MCF 10A (cell line): ENCODE results near the gene VSTM2B. TPM values are rescaled to one million over a fixed set of nuclear protein-coding genes. Genes with fewer than 3 reads are reported as not detected.

Experiments
- Bru-seq: library from RNA; stranded (reverse); fragments of 400-500 nt; gene quantifications from one replicate; lab custom pipeline; 2021; lab: Mats Ljungman, UMichigan
- BruChase-seq, 2 experiments: library from RNA; stranded (reverse); fragments of 400-500 nt; gene quantifications; one replicate each; lab custom pipeline; 2021; lab: Mats Ljungman, UMichigan
- BruUV-seq: library from RNA; stranded (reverse); fragments of 400-500 nt; replicated peaks from 2 replicates; lab custom pipeline; 2021; lab: Mats Ljungman, UMichigan
- CTCF ChIA-PET: fragments of 300-600 bp; sonication (Branson Sonifier 250); formaldehyde crosslinking; extraction: SDS; loops from one replicate; lab custom pipeline; 2021; ENCODE audit warnings: antibody characterized with exemption, inconsistent platforms; lab: Yijun Ruan, JAX
- POLR2A ChIA-PET: fragments of 300-600, 350-650 bp; sonication (Branson Sonifier 250); formaldehyde crosslinking; extraction: SDS; loops from one replicate; lab custom pipeline; 2020; ENCODE audit warnings: antibody characterized with exemption, inconsistent platforms; lab: Yijun Ruan, JAX
- DNase-seq: peaks from one replicate; pipeline ENCODE4 v3.0.0-alpha.2; 2018; ENCODE audit not compliant: unreplicated experiment
- H3K27ac Mint-ChIP-seq: one replicate; pipeline ENCODE4 v1.8.0; 2022; ENCODE audit warnings: mild to moderate bottlenecking, low read depth, mixed read lengths; ENCODE audit not compliant: unreplicated experiment
- H3K27me3 Mint-ChIP-seq: one replicate; pipeline ENCODE4 v1.8.0; 2022; ENCODE audit warnings: mixed read lengths; ENCODE audit not compliant: insufficient read depth, unreplicated experiment
- H3K36me3 Mint-ChIP-seq: one replicate; pipeline ENCODE4 v1.8.0; 2022; ENCODE audit warnings: mild to moderate bottlenecking, moderate library complexity, mixed read lengths; ENCODE audit not compliant: insufficient read depth, unreplicated experiment
- H3K4me1 Mint-ChIP-seq: one replicate; pipeline ENCODE4 v1.8.0; 2022; ENCODE audit warnings: mixed read lengths; ENCODE audit not compliant: insufficient read depth, unreplicated experiment
- H3K4me3 Mint-ChIP-seq: one replicate; pipeline ENCODE4 v1.8.0; 2022; ENCODE audit warnings: mild to moderate bottlenecking, moderate library complexity, mixed read lengths; ENCODE audit not compliant: unreplicated experiment
- H3K9me3 Mint-ChIP-seq: one replicate; pipeline ENCODE4 v1.8.0; 2022; ENCODE audit warnings: mixed read lengths; ENCODE audit not compliant: unreplicated experiment
- CTCF ChIP-seq: fragments of 200-600 bp; IDR thresholded peaks from one replicate; pipeline ENCODE4 v1.8.0; 2022; ENCODE audit warnings: antibody characterized with exemption, mild to moderate bottlenecking; ENCODE audit not compliant: unreplicated experiment
- intact Hi-C: fragments of 100-400 bp; cut with micrococcal nuclease; formaldehyde crosslinking; loops from 2 replicates; pipeline ENCODE4 v1.14.1; 2022
- long read RNA-seq: library from polyadenylated mRNA; stranded (forward); transcript quantifications from one replicate; pipeline ENCODE4 v2.0.0, GENCODE V29; 2022
- total RNA-seq: library from RNA; stranded (reverse); gene quantifications from 2 replicates; pipeline ENCODE4 v1.2.3, GENCODE V29; 2022

Gene VSTM2B
- total RNA-seq (not detected in 2 replicates), Bru-seq, nascent RNA (not detected), BruChase-seq, experiment 1, labeled RNA remaining after a 6-hour chase (not detected), BruChase-seq, experiment 2, labeled RNA remaining after a 2-hour chase (not detected)
- long read RNA-seq: 0 reads

GRCh38 chr19:29525901-29526729 is at the start of gene VSTM2B:
TSS of gene VSTM2B (plus strand) at chr19:29525994. CDS start at chr19:29526584, 590 bp downstream.
- Mint-ChIP-seq H3K9me3 (peaks cover 19% of the 10 kb centered on the region), H3K36me3 (peaks cover 6% of the 10 kb centered on the region), H3K27me3 (no peaks in the 10 kb centered on the region), H3K27ac (no peak within 1 kb of the TSS), H3K4me1 (no peaks in the 10 kb centered on the region), H3K4me3 (no peak within 1 kb of the TSS)
- no peak for TF ChIP-seq CTCF
- intact Hi-C loops: no loop called here
- no peak for DNase-seq
- ChIA-PET CTCF (no interaction called here), POLR2A (no interaction called here)
- no TSS peak for BruUV-seq

GRCh38 chr19:29476528-29476927 is 49.3 kb upstream of the VSTM2B start:
- ChIA-PET CTCF (interaction anchor here (0.6 kb wide), 1 partner anchor 390 kb away, joined by 4 read pairs; no protein-coding TSS in a partner anchor), POLR2A (no interaction called here)
- Mint-ChIP-seq H3K4me3 (no peak overlapping the region), H3K36me3 (no peaks in the 10 kb centered on the region), H3K9me3 (peaks cover 12% of the 10 kb centered on the region), H3K27ac (no peak overlapping the region), H3K4me1 (no peaks in the 10 kb centered on the region), H3K27me3 (no peaks in the 10 kb centered on the region)
- BruUV-seq: no TSS peak
- intact Hi-C loops: no loop called here
- no peak for TF ChIP-seq CTCF
- no peak for DNase-seq

- BruUV-seq: no TSS peak
- Mint-ChIP-seq H3K4me3 (no peak overlapping the region), H3K4me1 (no peaks in the 10 kb centered on the region), H3K9me3 (peaks cover 26% of the 10 kb centered on the region), H3K27ac (no peak overlapping the region), H3K36me3 (no peaks in the 10 kb centered on the region), H3K27me3 (no peaks in the 10 kb centered on the region)
- DNase-seq: no peak
- POLR2A ChIA-PET: no interaction called here
- CTCF ChIA-PET: interaction anchor here (0.6 kb wide), 1 partner anchor 80 kb away, joined by 3 read pairs; no protein-coding TSS in a partner anchor
- TF ChIP-seq CTCF: no peak
- intact Hi-C loops: no loop called here
These were observed 47.8 kb upstream of the VSTM2B start for GRCh38 chr19:29477831-29478577.
